Hindlimb muscle (tissue), 1 donor: ENCODE results near the gene SACS. TPM values are rescaled to one million over a fixed set of nuclear protein-coding genes. Genes with fewer than 3 reads are reported as not detected.
"Not testable (repeated sequence)": the region's sequence is repeated elsewhere in the genome, so short reads cannot be mapped to it uniquely, and the experiment has no call there.

Source experiments
- DNase-seq: peaks from one replicate; pipeline ENCODE4 v3.0.0-alpha.2; 2013
- polyA plus RNA-seq: library from polyadenylated mRNA; unstranded; fragments of 120-200 nt; gene quantifications from one replicate; pipeline ENCODE4 v1.2.1, GENCODE V29; 2013; ENCODE audit not compliant: insufficient read length

Gene SACS
- polyA plus RNA-seq, 1 donor: 42.9 TPM

GRCh38 chr13:23414682-23415081 lies 18.8 kb downstream of the SACS start:
- DNase-seq: no peak

DNA sequence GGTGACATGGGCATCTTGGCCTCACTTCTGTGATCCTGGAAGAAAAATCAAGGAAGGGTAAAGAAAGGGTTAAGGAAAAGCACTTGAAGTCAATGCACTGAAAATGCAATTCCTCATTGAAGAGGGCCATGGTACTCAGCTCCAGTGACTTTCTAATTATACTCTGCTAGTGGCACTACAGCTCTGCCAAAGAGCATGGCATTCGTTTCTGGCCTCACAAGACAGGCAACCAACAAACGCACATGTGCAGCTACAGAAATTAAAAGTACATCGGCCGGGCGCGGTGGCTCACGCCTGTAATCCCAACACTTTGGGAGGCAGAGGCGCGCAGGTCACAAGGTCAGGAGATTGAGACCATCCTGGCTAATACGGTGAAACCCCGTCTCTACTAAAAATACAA lies 21.8 kb downstream of the SACS start:
- no peak for DNase-seq

DNA sequence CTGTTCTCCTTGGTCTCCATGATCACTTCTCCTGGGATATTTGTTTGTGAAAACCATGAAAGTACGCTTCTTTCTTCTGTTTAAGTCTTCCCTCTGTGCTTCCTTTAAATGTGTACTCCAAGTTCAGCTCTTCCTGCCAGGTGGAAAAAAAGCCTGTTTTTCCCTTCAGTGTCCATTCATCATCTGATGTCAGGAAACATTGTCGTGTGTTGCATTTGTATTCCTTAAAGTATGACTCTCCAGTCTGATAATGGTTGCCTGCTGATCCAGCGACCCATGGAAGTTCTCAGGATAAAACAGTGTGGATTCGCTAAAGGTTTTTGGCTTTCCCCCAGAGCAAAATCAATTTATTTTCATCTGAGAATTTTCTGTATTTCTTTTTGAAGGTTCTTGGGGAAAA lies 22.3 kb downstream of the SACS start:
- DNase-seq: no peak

DNA sequence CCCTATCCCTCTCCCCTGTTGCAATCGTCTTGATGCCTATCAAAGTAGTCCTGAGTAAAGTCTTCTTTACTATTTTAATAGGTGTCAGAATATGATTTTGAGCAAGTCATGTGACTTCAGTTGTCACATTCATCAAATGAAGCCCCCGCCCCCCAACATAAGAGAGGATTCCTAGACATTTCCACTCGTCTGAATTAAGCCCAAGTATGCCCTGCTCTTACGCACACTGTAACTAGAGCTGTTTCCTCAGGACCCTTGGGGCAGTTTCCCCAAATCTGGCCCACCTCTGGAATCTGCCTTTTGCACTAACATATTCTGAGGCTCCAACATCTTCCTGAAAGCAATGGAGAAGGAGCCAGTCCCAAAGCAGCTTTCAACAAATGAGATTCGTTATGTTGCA lies 25.5 kb downstream of the SACS start:
- no peak for DNase-seq

DNA sequence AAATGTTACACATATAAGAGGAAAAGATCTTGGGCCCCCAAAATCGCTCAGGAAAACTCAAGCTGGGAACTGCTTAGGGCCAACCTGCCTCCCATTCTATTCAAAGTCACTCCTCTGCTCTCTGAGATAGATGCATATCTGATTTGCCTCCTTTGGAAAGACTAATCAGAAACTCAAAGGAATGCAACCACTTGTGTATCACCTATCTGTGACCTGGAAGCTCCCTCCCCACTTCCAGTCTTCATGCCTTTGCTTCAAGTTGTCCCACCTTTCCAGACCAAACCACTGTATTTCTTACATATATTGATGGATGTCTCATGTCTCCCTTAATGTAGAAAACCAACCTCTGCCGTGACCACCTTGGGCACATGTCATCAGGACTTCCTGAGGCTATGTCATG lies 32.3 kb downstream of the SACS start:
- not testable (repeated sequence) for DNase-seq

DNA sequence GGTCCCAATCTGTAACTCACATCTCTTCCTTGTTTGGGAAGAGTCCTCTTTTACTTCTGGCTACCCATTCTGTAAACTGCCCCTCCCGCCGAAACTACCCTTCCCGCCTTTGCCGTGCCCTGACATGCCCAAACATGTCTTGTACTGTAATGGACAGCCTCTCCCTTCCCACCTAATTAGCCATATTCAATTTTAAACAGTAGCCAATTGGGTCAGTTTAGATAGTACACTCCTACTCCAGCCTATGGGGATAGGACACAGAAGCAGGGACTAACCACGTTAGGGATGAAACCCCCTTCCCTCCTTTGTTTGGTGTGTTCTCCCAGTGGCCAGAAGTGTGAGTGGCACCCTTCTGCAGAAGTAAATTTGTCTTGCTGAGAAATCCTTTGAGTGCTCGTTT lies 34.2 kb downstream of the SACS start:
- no peak for DNase-seq

GRCh38 chr13:23394821-23395220 lies 38.7 kb downstream of the SACS start:
- DNase-seq: no peak

DNA sequence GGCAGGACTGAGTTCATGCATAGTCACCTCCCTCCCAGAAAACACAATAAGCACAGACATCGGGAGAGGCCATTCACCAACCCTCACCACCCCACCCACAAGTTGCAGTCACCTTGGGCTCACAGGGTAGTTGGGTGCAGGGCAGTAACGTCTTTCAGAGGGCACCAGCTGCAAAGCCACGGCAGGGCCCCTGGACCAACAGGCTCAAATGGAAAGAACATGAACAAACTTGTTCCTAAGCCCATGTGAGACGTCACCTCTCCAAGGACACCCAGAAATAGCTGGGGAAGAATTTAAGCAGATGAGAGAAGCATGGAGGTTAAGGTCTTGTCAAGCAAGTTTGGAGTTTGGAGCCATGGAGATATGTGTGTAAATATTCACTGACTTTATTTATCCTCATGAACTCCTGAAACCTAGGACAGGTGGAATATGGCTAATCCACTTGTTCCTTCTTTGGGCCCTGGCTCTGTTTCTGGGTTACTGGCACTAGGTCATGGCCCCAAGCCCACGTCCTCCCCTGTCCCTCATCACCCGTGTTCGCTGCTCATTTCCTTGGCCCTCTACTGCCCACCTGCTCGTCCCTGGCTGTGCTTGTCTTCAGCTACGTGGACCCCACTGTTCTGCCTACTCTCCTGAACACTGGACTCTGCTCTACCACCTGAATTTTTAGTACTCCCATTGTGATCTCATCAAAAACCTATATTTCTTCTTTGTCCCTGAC lies 40.4 kb downstream of the SACS start:
- DNase-seq: no peak

- DNase-seq: no peak
Observed at GRCh38 chr13:23392313-23392712, 41.2 kb downstream of the SACS start.

DNA sequence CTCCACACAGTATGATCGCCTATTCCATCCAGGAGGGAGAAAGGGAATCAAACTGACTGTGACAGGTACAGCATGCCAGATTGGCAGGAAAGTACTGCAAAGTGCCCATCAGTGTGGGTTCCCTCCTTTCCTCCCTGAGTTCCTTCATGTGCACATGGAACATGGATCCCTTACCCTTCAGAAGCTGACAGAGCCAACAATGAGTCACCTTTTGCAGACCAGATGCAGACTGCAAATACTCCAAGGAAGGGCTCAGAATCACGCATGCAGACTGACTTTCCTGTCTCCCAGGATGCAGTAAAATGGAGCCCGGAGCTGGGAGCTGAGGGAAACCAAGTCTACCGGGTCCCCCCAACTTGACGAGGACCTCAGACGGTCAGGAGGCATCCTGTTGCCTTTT lies 41.8 kb downstream of the SACS start:
- no peak for DNase-seq

- no peak for DNase-seq
Observed at GRCh38 chr13:23386533-23386932, 47.0 kb downstream of the SACS start.

DNA sequence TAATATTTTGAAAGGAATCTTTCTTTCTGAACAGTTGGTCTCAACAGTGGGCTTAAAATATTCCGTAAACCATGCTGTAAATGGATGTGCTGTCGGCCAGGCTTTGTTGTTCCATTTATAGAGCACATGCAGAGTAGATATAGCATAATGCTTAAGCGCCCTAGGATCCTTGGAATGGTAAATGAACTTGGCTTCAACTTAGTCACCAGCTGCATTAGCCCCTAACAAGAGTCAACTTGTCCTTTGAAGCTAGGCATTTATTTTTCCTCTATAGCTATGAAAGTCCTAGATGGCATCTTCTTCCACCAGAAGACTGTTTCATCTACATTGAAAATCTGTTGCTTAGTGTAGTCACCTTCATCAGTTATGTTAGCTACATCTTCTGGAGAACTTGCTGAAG lies 47.6 kb downstream of the SACS start:
- no peak for DNase-seq

GRCh38 chr13:23384111-23384510 lies 49.4 kb downstream of the SACS start:
- no peak for DNase-seq

GRCh38 chr13:23383151-23383550 lies 50.4 kb downstream of the SACS start:
- no peak for DNase-seq

- no peak for DNase-seq
Observed at GRCh38 chr13:23381866-23382265, 51.6 kb downstream of the SACS start.

DNA sequence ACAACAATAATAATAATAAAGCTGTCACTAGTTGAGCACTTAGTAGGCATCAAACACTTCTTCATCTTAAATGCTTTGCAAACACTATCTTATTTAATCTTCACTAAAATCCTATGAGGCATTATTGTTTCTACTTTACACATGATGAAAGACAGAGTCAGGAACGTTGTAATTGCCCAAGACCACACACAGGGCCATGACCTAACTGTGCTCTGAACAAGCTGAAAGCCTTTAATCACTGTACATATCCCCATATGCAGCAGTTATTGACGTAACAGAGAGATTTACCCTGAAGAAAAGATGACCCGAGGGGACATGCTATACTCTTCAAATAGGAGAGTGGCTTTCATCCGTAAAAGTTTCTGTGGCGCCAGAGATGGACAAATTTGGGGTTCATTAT lies 53.0 kb downstream of the SACS start:
- DNase-seq: no peak

DNA sequence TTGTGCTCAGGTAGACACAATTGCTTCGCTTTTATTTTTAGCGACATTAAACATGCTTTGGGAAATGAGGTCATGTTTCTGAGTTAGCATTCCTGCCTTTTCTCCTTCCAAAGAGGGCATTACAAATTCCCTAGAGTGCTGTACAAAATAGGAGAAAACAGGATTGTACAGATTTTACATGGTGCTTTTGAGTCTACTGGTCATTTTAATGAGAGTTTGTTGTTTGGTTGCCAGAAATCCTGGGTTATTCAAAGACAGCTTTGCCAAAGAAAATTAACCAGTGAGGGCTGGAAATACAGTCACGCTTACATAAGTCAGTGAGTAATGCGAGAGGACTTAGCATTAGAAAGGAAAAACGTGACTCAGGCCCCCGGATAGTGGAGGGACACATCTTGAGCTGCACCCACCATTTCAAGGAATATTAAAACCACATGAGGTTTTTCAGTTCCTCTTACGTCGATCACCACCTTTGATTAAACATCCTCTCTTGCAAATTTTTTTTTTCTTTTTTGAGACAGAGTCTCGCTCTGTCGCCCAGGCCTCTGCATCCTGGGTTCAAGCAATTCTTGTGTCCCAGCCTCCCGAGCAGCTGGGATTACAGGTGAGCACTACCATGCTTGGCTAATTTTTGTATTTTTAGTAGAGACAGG lies 55.4 kb downstream of the SACS start:
- DNase-seq: peak; percentile 30

DNA sequence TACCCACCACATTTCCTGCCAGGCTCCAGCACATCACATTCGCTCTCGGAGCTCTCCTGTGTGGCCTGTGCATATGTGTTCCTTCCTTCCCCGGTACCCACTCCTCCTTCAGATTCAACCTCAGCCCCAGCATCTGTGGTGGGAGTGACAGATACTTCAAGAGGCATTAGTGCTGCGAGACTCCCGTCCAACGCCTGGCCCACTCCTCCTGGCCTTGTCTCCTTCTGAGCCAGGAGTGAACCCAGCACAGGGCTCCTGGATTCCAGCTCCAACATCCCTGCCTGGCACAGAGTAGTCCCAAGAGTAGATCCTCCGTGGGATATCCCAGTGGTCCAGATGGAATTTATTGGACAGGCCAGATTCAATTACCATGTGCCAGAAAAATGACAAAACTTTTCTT lies 55.9 kb downstream of the SACS start:
- DNase-seq: peak; percentile 17

- peak; percentile 92 for DNase-seq
Observed at GRCh38 chr13:23375001-23375971, 58.2 kb downstream of the SACS start.

- DNase-seq: no peak
Observed at GRCh38 chr13:23372264-23372906, 61.1 kb downstream of the SACS start.

DNA sequence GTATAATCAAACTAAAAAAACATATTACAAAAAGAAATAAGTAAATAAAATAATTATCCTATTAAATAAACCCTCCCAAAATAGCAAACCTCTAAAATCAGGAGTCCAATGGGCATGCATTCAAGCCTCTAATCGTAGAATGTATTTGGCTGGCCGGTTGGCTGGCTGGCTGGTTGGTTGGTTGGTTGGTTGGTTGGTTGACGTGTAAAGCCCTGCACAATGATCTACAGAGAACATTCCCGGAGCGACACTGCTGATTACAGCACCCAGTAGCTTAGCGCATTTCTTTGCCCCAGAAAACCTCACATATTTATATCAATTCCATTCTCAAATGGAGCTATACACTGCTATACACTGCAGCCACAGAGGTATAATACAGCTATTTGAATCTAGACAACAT lies 65.6 kb downstream of the SACS start:
- no peak for DNase-seq

GRCh38 chr13:23365652-23366051 lies 67.8 kb downstream of the SACS start:
- no peak for DNase-seq

DNA sequence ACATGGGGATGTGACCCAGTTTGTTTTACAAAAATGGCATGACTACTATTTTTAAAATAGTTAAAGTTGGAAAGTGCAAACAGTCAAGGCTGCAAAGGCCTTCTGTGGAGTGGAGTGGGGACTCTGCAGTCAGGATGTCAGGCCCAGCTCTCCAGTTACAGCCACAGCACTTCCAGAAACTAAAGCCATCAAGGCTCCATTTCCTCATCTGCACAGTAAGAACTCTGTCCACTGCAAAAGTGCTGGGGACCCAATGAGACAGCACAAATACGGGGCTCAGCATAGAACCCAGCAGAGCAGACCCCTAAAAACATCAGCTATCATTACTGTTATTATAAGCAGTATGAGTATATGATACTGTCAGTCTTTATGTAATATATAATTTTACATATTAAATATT lies 73.6 kb downstream of the SACS start:
- DNase-seq: no peak
